Fibroblast of lung (primary cell): ENCODE data around the gene NOL9.

Source experiments
- EZH2 ChIP-seq: IDR thresholded peaks from 2 replicates; pipeline ENCODE4 v1.5.1; 2012; ENCODE audit warnings: low read length, control low read depth, mild to moderate bottlenecking; ENCODE audit errors: missing control alignments
- TF ChIP-seq, protein P1 (sequence below), 2 donors: IDR thresholded peaks in 1 of 2; conservative IDR thresholded peaks in 1 of 2; 1 replicate in 1 of 2; 2 replicates in 1 of 2; pipeline ENCODE4 v1.5.1; 2011 to 2012; ENCODE audit warnings: low read length in 2 of 2, control low read depth in 1 of 2, inconsistent platforms in 1 of 2, low read depth in 1 of 2, mild to moderate bottlenecking in 1 of 2

DNA sequence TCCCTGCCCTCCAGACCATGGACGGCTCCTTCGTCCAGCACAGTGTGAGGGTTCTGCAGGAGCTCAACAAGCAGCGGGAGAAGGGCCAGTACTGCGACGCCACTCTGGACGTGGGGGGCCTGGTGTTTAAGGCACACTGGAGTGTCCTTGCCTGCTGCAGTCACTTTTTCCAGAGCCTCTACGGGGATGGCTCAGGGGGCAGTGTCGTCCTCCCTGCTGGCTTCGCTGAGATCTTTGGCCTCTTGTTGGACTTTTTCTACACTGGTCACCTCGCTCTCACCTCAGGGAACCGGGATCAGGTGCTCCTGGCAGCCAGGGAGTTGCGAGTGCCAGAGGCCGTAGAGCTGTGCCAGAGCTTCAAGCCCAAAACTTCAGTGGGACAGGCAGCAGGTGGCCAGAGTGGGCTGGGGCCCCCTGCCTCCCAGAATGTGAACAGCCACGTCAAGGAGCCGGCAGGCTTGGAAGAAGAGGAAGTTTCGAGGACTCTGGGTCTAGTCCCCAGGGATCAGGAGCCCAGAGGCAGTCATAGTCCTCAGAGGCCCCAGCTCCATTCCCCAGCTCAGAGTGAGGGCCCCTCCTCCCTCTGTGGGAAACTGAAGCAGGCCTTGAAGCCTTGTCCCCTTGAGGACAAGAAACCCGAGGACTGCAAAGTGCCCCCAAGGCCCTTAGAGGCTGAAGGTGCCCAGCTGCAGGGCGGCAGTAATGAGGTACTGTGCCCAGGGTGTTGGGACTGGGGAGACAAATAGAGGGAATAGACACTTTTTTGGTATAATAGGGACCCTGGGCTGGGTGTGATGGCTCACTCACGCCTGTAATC, 26.5 kb upstream of the NOL9 start:
- TF ChIP-seq, protein P1, sequence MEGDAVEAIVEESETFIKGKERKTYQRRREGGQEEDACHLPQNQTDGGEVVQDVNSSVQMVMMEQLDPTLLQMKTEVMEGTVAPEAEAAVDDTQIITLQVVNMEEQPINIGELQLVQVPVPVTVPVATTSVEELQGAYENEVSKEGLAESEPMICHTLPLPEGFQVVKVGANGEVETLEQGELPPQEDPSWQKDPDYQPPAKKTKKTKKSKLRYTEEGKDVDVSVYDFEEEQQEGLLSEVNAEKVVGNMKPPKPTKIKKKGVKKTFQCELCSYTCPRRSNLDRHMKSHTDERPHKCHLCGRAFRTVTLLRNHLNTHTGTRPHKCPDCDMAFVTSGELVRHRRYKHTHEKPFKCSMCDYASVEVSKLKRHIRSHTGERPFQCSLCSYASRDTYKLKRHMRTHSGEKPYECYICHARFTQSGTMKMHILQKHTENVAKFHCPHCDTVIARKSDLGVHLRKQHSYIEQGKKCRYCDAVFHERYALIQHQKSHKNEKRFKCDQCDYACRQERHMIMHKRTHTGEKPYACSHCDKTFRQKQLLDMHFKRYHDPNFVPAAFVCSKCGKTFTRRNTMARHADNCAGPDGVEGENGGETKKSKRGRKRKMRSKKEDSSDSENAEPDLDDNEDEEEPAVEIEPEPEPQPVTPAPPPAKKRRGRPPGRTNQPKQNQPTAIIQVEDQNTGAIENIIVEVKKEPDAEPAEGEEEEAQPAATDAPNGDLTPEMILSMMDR (conservative IDR thresholded peaks at IDR 0.05 in 1 of 2, IDR thresholded peaks at IDR 0.05 in 1 of 2; ENCODE audit: low read depth in 1 of 2, low read length in 2 of 2), result peak in 1 of 2 donors; percentile 1
- no peak for TF ChIP-seq EZH2
